ENCODE data around the gene CD276.
"Not testable (repeated sequence)": the region's sequence is repeated elsewhere in the genome, so short reads cannot be mapped to it uniquely, and the experiment has no call there.

CD276 gene

DNA sequence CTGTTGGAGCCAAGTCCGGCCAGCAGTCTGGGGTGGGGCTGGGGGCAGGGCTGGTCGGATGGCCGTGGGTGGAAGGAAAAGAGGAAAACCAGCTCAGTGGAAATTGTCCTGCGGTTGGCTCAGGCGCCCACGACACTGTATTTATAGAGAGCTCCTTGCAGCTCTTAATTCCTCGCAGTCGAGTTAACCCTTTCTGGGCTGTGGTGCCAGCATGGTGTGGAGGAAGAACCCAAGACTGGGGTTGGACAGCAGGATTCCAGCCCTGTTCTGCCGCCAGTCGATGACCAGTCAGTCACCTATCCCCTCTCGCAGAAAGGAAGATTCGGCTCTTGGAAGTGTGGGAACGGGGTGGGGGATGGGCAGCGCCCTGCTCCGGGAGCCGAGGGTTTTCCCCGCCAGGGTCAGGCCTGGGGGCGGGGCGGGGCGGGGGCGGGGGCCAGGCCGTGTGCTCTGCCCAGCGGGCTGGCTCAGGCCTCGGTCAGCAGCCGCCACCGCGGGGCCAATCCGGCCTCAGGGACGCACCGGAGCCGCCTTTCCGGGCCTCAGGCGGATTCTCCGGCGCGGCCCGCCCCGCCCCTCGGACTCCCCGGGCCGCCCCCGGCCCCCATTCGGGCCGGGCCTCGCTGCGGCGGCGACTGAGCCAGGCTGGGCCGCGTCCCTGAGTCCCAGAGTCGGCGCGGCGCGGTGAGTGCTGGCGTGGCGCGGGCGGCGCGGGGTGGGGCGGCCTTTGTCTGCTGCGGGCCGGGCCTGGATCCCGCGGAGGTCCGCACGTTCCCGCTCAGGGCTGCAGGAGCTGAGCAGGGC lies at the start of gene CD276:
TSS of gene CD276 (plus strand) at position 607 of the 804 bp plus-strand sequence. CDS start 15,257 bp downstream, outside the sequence.
- no peak for DNase-seq

DNA sequence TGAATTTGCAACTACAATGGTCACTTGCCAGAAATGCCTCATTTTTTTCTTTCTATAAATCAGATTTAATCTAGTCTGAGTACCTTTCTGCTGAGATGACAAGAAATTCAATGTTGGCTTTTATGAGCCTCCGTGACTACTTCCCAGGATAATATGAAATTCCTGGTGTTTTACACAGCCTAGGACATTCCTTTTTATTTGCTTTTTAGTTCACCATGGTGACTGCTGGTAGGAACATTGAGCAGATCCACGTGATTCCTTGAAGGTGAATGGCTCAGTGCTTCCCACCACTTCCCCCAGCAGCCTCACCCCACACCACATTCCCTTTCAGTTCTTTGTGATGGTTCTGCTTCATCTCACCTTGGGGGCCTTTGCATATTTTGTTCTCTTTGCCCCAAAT lies 46.7 kb upstream of the CD276 start:
- no peak for DNase-seq

DNA sequence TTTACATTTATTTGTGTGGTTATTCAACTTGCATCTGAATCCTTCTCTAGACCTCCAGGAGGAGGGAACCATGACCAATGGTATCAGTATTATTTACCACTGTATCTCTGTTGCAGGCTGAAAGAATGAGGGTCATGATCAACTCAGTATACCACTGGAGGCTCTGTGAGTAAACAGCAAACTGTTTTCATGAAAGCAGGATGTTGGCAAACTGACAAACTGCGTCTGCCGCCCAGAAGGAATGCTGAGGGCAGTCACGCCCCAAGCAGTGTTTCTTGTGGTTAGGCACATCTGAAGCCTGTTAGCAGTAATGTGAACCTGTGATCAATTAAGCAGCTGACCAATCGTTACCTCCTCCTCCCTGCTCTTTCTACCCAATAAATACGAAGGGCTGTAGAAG lies 44.7 kb upstream of the CD276 start:
- DNase-seq = not testable (repeated sequence)

DNA sequence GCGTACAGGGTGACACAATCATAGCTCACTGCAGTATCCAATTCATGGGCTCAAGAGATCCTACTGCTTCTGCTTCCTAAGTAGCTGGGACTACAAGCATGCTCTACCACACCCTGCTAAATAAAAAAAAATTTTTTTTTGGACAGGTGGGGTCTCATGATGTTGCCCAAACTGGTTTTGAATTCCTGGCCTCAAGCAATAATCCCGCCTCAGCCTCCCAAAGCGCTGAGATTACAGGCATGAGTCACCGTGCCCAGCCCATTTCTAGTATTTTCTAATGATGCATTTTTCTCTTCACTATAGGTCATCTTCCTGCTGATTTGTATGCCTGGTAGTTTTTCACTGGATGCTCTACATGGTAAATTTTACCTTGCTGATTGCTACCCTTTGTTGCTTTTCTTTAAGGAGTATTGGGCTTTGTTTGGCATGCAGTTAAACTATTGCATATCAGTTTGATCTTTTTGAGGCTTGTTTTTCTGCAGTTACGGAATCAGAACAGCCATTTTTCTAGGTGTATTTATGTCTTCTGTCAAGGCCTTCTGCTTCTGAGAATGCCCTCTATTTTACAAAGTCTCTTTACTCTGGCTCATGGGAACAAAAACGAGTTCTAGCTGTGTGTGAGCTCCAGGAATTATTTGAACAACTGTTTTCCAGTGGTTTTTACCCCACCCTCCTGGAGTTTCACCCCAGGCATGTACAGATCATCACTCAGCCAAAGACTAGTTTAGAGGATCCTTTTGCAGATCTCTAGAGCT lies 36.7 kb upstream of the CD276 start:
- DNase-seq = no peak

DNA sequence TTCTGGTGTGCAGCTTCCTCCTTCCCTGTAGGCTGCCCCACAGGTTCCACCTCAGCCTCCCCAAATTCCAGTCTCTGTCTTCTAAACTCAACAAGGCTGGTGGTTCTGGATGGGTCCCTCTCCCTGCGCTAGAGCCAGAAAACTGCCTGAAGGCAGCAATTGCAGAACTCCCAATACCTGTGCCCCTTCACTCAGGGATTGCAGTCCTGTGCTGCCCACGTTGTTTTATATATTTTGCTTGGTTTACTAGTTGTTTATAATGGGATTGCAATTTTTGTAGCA lies 36.2 kb upstream of the CD276 start:
- no peak for DNase-seq

DNA sequence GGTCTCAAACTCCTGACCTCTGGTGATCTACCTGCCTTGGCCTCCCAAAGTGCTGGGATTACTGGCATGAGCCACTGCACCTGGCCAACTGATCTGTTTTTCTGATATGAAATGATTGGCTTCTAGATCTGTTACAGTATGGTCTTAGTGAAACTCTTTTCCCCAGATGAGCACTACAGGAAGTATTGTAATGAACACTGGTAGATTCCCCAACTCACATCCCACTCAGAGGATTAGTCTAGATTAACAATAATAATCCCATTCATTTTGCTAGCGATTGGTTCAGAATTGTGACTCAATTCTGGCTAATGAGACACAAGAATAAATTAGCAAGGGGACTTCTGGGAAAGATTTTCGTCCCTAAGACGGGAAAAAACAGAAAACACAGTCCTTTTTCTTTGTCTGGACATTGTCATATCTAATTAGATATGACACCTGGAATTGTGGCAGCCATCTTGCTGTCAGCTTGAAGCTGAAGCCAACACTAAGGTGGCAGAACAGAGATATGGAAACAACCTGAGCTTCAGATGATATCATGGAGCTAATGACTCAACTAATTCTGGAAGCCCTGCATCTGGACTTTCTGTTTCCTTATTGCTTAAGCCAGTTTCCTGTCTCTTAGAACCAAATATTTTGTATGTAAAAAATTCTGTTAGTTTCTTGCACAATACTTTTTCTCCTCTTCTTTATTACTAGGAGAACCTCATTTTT lies 33.6 kb upstream of the CD276 start:
- no peak for DNase-seq

DNA sequence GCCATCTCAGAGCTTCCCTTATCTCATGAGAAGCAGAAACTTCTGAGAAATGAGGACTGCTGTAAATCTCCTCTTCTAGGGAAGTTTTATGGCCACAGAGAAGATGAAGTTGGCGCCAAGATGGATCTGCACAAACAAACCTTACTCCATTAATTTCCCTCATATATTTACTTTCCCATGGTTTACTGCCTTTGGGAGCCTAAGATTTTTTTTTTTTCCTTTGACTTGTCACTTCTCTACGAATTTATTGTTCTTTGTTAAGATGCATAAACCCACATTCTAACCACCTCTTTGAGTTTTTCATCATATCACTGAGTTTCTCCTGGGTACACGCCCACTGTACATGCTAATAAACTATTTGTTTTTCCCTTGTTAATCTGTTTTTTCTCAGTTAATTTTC lies 29.5 kb upstream of the CD276 start:
- DNase-seq = no peak

DNA sequence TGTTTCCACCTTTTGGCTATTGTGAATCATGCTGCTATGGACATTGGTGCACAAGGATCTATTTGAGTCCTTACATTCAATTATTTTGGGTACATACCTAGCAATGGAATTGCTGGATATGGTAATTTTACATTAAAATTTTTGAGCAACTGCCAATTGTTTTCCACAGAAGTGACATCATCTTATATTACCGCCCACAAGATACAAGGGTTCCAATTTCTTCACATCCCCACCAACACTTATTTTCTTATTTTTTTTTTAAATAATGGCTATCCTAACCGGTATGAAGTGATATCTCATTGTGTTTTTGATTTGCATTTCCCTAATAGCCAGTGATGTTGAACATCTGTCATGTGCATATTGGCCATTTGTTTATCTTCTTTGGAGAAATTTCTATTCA lies 28.5 kb upstream of the CD276 start:
- DNase-seq = no peak

DNA sequence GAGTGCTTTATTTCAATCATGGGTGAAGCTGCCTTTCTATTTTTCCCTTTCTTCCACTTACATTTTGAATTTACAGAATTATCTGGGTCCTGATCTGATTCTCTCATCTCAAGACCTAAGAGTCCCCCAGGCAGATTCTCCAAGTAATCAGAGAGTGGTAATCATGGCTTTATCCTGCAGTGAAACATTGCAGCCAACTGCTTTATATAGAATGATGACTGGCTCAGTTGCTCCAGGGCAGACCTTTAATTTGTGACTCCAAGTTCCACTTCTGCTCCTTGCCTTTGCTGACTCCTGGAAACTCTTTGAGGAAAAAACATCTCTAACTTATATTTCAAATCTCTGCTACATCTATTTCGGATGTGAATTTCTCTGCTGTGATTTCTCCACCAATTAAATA lies 25.5 kb upstream of the CD276 start:
- no peak for DNase-seq

DNA sequence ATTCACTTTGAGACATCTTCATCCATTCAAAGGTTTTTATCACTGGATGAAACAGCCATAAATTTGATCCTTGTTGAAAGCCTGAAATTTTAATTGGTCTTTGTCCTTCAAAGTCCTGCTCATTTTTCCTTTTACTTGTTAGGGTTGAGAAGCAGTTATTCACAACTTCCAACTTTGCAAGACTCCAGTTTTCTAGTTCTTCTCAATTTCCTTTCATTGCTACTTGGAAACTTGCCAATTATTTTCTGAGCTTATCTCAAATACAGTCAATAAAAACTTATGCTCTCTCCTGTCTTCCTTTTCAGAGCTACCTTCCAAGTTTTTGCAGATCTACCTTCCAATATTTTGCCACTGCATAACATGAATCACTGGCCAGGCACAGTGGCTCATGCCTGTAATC lies 23.7 kb upstream of the CD276 start:
- no peak for DNase-seq

DNA sequence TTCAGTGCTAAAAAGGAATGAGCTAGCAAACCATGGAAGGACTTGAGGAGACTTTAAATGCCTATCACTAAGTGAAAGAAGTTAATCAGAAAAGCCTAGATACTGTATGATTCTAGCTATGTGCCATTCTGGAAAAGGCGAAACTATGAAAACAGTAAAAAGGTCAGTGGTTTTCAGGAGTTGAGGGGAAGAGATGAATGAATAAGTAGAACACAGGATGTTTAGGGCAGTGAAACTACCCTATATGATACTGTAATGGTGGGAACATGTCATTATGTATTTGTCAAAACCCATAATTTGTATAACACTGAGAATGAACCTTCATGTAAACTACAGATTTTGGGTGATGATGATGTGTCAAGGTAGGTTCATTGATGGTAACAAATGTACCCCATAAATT lies 9.6 kb upstream of the CD276 start:
- DNase-seq = no peak

DNA sequence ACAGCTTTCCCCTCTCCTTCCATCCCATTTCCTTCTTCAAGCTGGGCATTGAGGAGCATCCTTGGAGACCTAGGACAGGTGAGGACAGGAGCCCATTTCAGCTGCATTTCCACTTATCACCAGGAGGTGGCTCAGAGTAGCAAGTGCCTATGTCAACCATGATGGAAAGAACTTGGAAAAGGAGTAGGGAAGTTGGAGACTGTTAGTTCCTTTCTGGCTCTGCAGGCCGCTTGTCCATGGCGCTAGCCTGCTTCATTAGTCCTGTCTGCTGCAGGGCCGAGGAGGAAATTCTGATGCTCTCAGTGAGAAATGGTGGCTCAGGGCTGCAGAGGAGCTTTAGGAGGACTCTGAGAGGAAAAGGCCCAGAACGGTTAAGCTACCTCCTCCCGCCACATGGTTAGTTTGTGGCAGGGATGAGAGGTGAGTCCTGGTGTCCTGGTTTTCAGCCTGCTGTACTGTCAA lies 7.0 kb upstream of the CD276 start:
- DNase-seq = peak; percentile 16

DNA sequence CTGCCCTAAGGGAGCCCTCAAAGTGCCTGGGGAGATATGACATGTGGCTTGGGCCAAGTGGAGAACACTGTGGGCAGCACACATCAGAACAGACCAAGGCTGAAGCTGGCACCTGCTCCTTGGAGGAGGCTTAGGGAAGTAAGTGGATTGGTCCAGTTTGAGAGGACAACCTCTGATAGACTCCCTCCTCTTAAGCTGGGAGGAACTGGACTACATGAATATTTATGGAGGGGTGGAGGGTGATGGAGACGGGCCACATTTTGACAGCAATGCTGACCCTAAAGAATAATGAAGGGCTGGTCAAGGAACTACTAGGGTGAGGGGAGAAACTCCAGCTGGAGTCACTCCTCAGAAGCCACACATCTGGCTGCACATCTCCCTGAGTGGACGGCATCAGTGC lies 6.5 kb upstream of the CD276 start:
- no peak for DNase-seq

DNA sequence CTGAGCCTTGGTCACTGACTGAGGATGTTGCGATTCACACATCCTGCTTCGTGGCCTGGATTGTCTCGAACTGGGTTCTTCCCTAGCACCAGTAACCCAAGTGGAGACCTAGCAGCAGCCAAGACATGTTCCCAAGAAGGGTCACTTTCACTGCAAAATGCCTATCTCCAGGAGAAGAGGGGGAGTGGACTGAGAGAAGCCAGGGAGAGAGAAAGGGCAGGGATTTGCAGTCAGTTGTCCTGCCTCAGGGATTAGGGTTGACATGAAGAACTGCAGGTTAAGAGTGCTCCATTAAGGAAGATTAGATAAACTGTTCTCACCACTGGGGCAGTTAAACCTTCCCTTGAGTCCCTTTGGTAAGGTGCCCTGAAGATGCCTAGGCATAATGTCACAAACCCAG lies 5.7 kb upstream of the CD276 start:
- DNase-seq = no peak

DNA sequence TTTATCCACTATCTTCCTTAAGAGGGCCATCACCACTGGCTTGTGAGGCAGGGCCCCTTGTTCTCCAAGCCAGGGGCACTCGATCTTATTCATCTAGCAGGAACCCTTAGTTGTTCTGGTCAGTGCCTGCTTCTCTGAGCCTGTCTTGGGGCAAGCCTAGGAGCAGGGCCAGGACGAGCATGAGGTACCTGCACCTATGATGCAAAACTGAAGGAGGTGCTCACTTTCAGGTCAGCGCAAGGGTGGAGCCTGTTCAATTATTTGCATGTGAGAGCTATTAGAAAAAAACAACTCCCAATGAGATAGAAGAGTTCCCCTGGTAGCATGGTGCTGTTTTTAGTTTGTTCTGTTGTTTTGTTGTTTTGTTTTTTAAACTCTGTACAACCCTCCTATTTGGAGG lies 5.0 kb upstream of the CD276 start:
- no peak for DNase-seq

DNA sequence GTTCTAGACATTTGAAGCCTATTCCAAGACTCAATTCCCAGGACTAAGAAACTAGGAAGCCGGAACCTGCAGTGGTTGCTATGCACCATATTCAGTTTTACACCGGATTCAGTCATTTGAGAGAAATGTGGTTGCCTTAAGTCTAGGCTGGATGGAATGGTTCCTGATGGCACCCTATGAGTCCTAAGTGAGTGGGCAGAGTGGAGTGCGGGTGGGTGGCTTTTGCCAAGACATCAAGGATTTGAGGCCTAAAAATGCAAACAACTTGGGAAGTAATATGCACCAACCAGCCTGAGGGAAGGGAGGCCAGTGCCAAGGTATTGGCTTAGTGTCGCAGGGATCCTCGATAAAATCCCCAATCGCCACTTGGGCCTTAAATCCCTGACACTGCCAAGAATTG lies 4.2 kb upstream of the CD276 start:
- no peak for DNase-seq

DNA sequence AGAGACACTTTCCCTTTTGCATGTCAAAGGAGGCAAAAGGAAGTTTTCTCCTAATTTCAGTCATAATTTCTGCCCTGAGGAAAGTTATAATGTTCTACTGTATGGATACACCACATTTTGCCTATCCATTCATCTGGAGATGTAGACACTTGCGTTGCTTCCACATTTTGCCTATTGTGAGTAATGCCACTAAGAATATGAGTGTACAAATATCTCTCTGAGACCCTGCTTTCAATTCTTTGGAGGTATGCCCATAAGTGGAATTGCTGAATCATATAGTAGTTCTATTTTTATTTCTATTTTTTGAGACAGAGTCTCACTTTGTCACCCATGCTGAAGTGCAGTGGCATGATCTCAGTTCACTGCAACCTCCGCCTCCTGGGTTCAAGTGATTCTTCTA lies 3.6 kb upstream of the CD276 start:
- no peak for DNase-seq

DNA sequence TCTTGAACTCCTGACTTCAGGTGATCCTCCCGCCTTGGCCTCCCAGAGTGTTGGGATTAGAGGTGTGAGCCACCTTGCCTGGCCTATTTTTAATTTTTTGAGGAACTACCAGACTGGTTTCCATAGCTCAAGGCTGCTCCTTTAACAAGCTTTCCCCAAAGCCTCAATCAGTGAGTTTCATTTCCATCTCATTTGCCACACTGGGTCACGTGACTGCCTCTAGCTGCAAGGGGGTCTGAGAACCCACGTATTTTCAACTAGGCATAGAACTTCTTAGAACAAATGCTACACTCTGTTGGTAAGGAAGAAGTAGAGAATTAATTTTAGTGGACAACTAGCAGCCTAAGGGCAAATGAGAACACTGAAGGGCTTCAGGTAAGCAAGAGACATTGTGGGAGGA lies 3.1 kb upstream of the CD276 start:
- DNase-seq = no peak

DNA sequence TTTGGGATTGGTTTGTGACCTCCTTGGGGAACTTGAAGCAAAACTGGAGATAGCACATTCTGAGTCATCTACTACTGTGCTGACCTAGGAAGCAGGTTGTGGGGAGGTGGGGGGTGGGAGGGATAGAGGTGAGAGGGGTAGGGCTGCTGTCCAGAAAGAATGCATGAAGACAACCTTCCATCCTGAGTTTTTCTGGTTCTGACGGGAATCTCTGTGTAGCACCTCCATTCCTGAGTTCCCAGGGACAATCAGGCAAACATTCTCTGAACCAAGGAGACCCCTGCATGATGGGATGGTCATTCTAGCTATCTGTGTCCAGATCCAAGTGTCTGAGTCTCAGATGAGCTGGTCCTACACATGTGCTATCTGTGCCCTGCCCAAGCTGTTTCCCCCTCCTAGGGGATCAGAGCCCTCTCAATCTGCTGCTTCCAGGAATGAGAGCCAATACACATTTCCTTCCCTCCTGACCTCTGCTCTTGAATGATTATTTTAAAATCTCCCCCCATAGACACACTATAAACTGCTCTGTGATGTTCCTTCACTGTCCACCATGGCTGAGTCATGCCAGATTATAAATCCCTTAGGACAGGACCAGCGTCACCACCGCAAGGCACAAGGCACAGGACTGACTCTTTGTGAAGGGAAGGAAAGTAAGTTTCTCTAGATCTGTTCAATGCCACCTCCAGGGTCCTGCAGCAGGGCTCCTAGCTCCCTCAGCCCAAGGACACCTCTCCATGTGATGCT lies 2.2 kb upstream of the CD276 start:
- no peak for DNase-seq

DNA sequence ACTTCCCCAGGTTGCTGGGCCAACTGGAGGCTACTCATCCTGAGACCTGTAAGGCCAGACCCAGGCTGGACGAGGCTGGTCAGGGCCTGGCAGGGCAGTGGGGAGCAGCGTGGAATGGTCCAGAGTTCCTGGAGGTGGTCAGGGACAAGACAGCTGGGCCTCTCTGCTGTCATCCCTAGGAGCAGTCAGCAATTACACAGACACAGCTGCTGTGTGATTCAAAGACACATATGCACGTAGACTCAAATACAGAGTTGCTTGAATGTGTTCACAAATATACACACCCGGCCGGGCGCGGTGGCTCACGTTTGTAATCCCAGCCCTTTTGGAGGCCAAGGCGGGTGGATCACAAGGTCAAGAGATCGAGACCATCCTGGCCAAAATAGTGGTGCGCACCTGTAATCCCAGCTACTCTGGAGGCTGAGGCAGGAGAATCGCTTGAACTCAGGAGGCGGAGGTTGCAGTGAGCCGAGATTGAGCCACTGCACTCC lies 1.5 kb upstream of the CD276 start:
- no peak for DNase-seq

DNA sequence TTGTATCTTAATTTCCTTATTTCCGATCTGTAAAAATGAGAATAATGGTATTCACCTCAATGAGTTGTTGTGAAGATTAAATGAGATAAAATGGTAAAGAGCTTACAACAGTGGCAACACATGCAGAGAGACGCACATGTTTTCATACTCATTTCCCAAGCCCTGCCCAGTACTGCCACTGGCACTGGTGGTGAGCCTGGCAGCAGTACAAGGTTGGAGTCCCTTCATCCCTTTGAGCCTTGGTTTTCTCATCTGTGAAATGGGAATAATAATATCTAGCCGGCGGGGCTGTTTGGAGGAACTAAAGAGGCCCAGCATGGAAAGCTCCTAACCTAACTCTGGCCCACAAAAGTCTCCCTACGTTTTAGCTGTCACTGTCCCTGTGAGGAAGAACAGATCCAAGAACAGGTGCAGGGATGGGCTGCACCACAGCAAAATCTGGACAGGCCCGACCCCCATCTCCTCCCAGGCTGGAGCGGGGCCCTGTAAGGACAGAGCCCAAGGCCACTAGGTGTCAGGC lies 866 bp upstream of the CD276 start:
- DNase-seq = no peak

DNA sequence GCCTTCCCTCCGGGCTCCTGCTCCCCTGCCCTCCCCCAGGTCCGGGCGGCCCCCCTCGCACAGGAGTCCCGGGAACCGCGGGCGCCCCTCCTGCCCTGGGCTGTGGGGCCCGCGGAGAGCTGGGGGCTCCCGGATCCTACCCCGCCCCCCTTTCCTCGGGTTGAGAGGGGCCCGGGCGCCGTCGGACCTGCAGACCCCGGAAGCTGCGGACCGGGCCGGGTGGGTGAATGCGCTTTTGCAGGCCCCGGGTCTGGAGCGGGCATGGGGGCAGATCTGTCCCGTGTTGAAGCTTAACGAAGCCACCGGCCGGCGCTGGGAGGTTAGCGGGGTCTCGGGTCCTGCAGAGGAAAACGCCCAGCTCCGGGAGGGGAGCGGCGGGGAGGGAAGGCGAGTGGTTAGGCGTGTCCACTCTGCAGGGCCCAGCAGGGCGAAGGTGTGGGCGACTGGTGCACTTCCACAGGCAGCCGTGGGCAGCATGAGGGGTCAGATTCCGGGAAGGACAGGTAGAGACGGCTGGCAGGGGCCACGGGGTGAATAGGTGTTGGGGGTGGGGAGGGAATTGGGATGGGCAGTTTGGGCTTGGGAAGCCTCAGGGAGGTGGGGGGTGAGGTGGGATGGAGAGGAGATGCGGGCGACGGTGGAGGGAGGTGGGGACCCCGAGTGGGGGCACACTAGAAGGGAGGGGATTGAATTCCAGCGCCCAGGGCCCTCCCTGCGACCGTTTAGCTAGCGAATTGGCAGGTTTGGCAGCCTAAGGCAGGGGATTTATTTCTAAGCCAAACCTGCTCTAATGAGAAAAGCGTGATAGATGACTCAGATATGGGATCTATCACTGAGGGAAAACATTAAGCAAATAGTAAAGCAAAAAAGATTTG lies 635 bp downstream of the CD276 start:
- no peak for DNase-seq

Data from NCI-H510A treated with DMSO at 0.1 percent for 48 hours (cell line).